ENCODE results near the gene PLEKHG4B. TPM values are rescaled to one million over a fixed set of nuclear protein-coding genes. Genes with fewer than 3 reads are reported as not detected.
"Not testable (repeated sequence)": the region's sequence is repeated elsewhere in the genome, so short reads cannot be mapped to it uniquely, and the experiment has no call there.

The PLEKHG4B gene
- total RNA-seq, 1 donor from 2014 or later = not detected

GRCh38 chr5:230711-231110, 138.7 kb downstream of the PLEKHG4B start:
- peaks cover 20% of the 10 kb centered on the region for H3K36me3 ChIP-seq (ENCODE audit: control insufficient read depth, insufficient read depth, low read length)
- FAIRE-seq = no peak

GRCh38 chr5:231661-232060, 139.7 kb downstream of the PLEKHG4B start:
- Histone ChIP-seq H3K36me3 (ENCODE audit: control insufficient read depth, insufficient read depth, low read length) (peaks cover 15% of the 10 kb centered on the region), H3K27me3 (ENCODE audit: control insufficient read depth, insufficient read depth, low read length) (no peaks in the 10 kb centered on the region), H3K4me3 (ENCODE audit: low read depth, low read length) (no peak overlapping the region)
- no peak for DNase-seq (ENCODE audit: low read depth)
- TF ChIP-seq CTCF (IDR thresholded peaks at IDR 0.05; ENCODE audit: insufficient read depth, low read length, severe bottlenecking) = no peak
- FAIRE-seq = no peak

More at GRCh38 chr5:230711-231110, 138.7 kb downstream of the PLEKHG4B start:
- DNase-seq (ENCODE audit: low read depth) = no peak
- H3K4me3 ChIP-seq (ENCODE audit: low read depth, low read length) = no peak overlapping the region
- TF ChIP-seq CTCF (IDR thresholded peaks at IDR 0.05; ENCODE audit: insufficient read depth, low read length, severe bottlenecking) = no peak
- no peaks in the 10 kb centered on the region for H3K27me3 ChIP-seq (ENCODE audit: control insufficient read depth, insufficient read depth, low read length)

- H3K4me3 ChIP-seq (ENCODE audit: low read depth, low read length); H3K27me3 ChIP-seq (ENCODE audit: control insufficient read depth, insufficient read depth, low read length); DNase-seq (ENCODE audit: low read depth); FAIRE-seq: not testable (repeated sequence)
- H3K36me3 ChIP-seq (ENCODE audit: control insufficient read depth, insufficient read depth, low read length) = peaks cover 10% of the 10 kb centered on the region
These were observed 141.5 kb downstream of the PLEKHG4B start for GRCh38 chr5:233426-233825.

GRCh38 chr5:234450-234849, 142.5 kb downstream of the PLEKHG4B start:
- no peak for TF ChIP-seq CTCF (IDR thresholded peaks at IDR 0.05; ENCODE audit: insufficient read depth, low read length, severe bottlenecking)
- H3K4me3 ChIP-seq (ENCODE audit: low read depth, low read length) = no peak overlapping the region
- DNase-seq (ENCODE audit: low read depth) (no peak), FAIRE-seq (no peak)
- H3K27me3 ChIP-seq (ENCODE audit: control insufficient read depth, insufficient read depth, low read length) = no peaks in the 10 kb centered on the region
- H3K36me3 ChIP-seq (ENCODE audit: control insufficient read depth, insufficient read depth, low read length) = peaks cover 7% of the 10 kb centered on the region

- not testable (repeated sequence) for H3K4me3 ChIP-seq (ENCODE audit: low read depth, low read length); H3K36me3 ChIP-seq (ENCODE audit: control insufficient read depth, insufficient read depth, low read length); DNase-seq (ENCODE audit: low read depth); FAIRE-seq; H3K27me3 ChIP-seq (ENCODE audit: control insufficient read depth, insufficient read depth, low read length)
These were observed 143.6 kb downstream of the PLEKHG4B start for GRCh38 chr5:235527-235926.

GRCh38 chr5:237931-238330, 146.0 kb downstream of the PLEKHG4B start:
- not testable (repeated sequence) for H3K4me3 ChIP-seq (ENCODE audit: low read depth, low read length); DNase-seq (ENCODE audit: low read depth)
- peaks cover 11% of the 10 kb centered on the region for H3K36me3 ChIP-seq (ENCODE audit: control insufficient read depth, insufficient read depth, low read length)

More at GRCh38 chr5:237931-238330, 146.0 kb downstream of the PLEKHG4B start:
- FAIRE-seq; H3K27me3 ChIP-seq (ENCODE audit: control insufficient read depth, insufficient read depth, low read length): not testable (repeated sequence)

Other genes with a start within 250 kb of the PLEKHG4B start
- not detected in 2 replicates for gene LRRC14B, start 99.3 kb downstream of the PLEKHG4B start, total RNA-seq
- 2.9 and 4.1 TPM in 2 replicates for gene CCDC127, start 126.0 kb downstream of the PLEKHG4B start, total RNA-seq
- gene SDHA, start 126.2 kb downstream of the PLEKHG4B start, total RNA-seq = 106 and 136 TPM in 2 replicates
- gene PDCD6, start 179.5 kb downstream of the PLEKHG4B start, total RNA-seq = 189 and 195 TPM in 2 replicates
- gene AHRR, start 229.5 kb downstream of the PLEKHG4B start, total RNA-seq = 0.51 and 0.53 TPM in 2 replicates